Skeletal muscle satellite cell (primary cell): ENCODE data around the gene CHRNB4.

Experiments used
- H3K27me3 ChIP-seq: 2 replicates; pipeline ENCODE4 v1.7.0; 2013; ENCODE audit warnings: low read length; ENCODE audit not compliant: control insufficient read depth, insufficient read depth
- H3K36me3 ChIP-seq: 2 replicates; pipeline ENCODE4 v1.7.0; 2013; ENCODE audit warnings: mild to moderate bottlenecking, control low read depth, low read length; ENCODE audit not compliant: insufficient read depth
- H3K4me1 ChIP-seq: 2 replicates; pipeline ENCODE4 v1.7.0; 2013; ENCODE audit warnings: low read length; ENCODE audit not compliant: control insufficient read depth, insufficient read depth
- H3K4me2 ChIP-seq: 2 replicates; pipeline ENCODE4 v1.7.0; 2013; ENCODE audit warnings: mild to moderate bottlenecking, low read length
- H3K4me3 ChIP-seq: 2 replicates; pipeline ENCODE4 v1.7.0; 2013; ENCODE audit warnings: low read length
- H3K9ac ChIP-seq: 2 replicates; pipeline ENCODE4 v1.7.0; 2013; ENCODE audit warnings: mild to moderate bottlenecking, low read depth, low read length, moderate library complexity
- H3K9me3 ChIP-seq: replicated peaks from 2 replicates; pipeline ENCODE4 v1.7.0; 2013; ENCODE audit warnings: mild to moderate bottlenecking, control low read depth, low read length

Gene CHRNB4

GRCh38 chr15:78628227-78628626, 12.8 kb downstream of the CHRNB4 start:
- H3K9me3 ChIP-seq, result peaks cover under 1% of the 10 kb centered on the region
- H3K36me3 ChIP-seq, result no peaks in the 10 kb centered on the region
- no peak overlapping the region for H3K4me3 ChIP-seq
- no peaks in the 10 kb centered on the region for H3K4me1 ChIP-seq
- H3K27me3 ChIP-seq, result peaks cover 72% of the 10 kb centered on the region
- H3K4me2 ChIP-seq, result no peak overlapping the region
- no peak overlapping the region for H3K9ac ChIP-seq

DNA sequence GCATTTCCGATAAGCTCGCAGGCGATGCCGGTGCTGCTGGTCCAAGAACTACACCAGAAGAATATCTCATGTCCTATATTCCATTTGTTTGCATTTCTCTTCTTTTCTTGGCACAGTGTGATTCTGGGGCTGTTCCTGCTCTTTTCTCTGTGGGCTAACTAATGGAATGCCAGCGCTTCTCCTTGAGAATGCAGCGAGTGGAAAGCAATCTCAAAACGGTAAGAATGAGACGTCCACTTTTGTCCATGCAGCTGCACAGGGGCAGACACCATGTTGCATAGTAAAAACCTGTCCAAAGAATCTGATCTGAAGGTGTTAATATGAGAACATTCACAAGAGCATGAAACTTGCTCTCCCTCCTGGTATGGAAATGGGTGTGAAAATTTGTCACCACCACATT, 13.7 kb downstream of the CHRNB4 start:
- H3K4me2 ChIP-seq, result no peak overlapping the region
- no peak overlapping the region for H3K9ac ChIP-seq
- H3K36me3 ChIP-seq, result no peaks in the 10 kb centered on the region
- no peaks in the 10 kb centered on the region for H3K4me1 ChIP-seq
- H3K27me3 ChIP-seq, result peaks cover 80% of the 10 kb centered on the region
- no peaks in the 10 kb centered on the region for H3K9me3 ChIP-seq
- no peak overlapping the region for H3K4me3 ChIP-seq

GRCh38 chr15:78626381-78626995, 14.5 kb downstream of the CHRNB4 start:
- Histone ChIP-seq H3K4me3 (no peak overlapping the region), H3K9ac (no peak overlapping the region), H3K4me1 (no peaks in the 10 kb centered on the region), H3K27me3 (peaks cover 85% of the 10 kb centered on the region), H3K9me3 (no peaks in the 10 kb centered on the region), H3K36me3 (no peaks in the 10 kb centered on the region), H3K4me2 (no peak overlapping the region)

DNA sequence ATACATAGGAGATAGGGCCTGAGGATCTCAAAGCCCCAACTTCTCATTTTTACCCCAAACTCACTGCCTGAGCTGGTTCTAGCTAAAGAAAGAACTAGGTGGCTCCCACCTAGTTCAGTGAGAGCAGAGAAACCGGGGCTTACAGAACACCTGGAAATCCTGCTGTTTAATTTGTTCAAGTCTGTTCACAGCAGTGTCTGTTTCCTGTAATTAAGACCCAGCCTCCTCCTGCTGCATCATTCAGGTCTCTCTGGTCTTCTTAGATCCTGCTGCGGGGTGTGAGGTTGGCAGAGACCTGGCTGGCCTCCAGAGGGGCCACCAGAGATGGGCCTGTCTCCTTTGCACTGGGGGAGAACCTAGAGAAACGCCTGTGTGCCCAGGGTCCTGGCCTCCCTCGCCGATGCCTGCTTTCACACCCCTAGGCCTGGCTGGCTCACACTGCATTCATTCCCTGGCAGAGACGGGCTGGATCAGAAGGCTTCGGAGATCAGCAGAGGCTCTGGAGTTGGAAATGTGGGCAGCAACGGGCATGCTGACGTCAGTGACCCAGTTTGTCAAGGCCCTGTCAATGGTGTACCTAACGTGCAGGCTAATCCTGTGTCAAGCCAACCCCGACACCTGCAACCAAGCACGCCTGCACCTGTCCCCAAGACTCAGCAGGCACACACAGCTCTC, 15.3 kb downstream of the CHRNB4 start:
- no peaks in the 10 kb centered on the region for H3K36me3 ChIP-seq
- H3K4me2 ChIP-seq, result no peak overlapping the region

GRCh38 chr15:78624651-78625590, 16.1 kb downstream of the CHRNB4 start:
- Histone ChIP-seq H3K4me1 (no peaks in the 10 kb centered on the region), H3K9me3 (no peaks in the 10 kb centered on the region), H3K4me2 (no peak overlapping the region), H3K4me3 (no peak overlapping the region), H3K27me3 (peaks cover 92% of the 10 kb centered on the region), H3K9ac (no peak overlapping the region), H3K36me3 (no peaks in the 10 kb centered on the region)

More for the DNA sequence above, 15.3 kb downstream of the CHRNB4 start:
- Histone ChIP-seq H3K27me3 (peaks cover 86% of the 10 kb centered on the region), H3K4me1 (no peaks in the 10 kb centered on the region), H3K9me3 (no peaks in the 10 kb centered on the region), H3K4me3 (no peak overlapping the region), H3K9ac (no peak overlapping the region)

GRCh38 chr15:78623786-78624497, 17.1 kb downstream of the CHRNB4 start:
- Histone ChIP-seq H3K4me2 (no peak overlapping the region), H3K4me1 (no peaks in the 10 kb centered on the region), H3K4me3 (no peak overlapping the region), H3K27me3 (peaks cover 94% of the 10 kb centered on the region), H3K36me3 (no peaks in the 10 kb centered on the region), H3K9ac (no peak overlapping the region), H3K9me3 (no peaks in the 10 kb centered on the region)

DNA sequence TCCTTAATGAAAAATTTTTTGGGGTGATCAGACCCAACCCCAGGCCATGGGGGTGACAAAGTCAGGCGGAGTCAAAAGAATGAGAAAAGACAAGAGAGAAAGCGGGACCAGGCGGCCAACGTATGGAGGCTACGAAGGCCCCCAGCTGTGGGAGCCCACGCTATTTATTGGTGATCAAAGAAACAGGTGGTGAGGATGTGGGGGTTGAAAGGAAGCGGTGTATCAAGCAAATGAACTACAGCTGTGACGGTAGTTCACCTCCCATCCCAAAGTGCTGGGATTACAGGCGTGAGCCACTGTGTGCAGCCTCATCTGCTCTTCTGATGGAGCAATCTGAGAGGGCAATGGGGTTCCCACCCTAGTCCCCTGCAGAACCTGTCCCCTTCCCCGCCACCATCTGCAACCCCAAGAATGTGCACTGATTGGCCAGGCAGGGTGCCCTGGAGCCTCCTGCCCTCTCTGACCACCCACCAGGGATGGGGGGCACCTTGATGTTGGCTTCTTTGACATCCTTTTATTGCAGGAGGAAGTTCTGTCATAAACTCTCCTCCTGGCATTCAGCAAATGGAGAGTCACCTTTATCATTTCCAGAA, 19.1 kb downstream of the CHRNB4 start:
- no peak overlapping the region for H3K4me3 ChIP-seq

DNA sequence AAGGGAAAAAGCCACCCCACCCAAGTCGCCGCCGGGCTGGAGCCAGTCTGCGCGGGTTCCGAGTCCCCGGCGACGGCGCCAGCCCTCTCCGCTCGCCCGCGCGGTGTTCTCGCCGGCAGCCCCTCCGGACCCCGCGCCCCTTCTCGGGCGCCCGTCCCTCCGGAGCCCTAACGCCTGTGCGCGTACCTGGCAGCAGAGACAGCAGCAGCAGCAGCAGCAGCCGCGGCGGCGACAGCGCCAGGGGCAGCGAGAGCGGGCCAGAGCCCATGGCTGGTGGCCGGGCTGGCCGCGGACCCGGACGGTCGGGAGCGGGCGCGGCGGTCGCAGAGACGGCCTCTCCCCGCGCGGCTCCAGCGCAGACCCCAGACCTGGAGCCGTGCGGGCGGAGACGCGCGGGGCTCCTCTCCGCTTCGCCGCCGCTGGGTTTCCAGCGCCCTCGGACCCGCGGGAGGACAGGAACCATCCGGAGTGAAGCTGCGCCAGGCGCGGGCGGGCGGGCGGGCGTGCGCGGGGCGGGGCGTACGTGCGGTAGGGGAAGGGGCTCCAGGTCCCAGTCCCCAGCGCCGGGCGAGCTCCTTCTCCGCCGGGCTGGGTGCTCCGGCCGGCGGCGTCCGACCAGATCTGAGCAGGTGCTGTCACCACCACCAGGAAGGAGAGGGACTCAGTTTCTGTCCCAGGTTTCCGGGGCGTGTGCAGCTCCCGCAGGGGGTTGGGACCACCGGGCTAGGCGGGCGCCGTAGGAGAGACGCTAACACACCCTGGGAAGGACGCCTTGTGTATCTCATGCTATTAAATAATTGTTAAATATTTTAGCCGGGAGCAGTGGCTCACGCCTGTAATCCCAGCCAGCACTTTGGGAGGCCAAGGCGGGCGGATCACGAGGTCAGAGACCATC, 20.2 kb downstream of the CHRNB4 start, which contains the start of gene CHRNA3:
Gene CHRNA3, minus strand, starts transcription at position 470 of the 895 bp plus-strand sequence. Its CDS starts 202 bp downstream, at position 268.
- Histone ChIP-seq H3K4me3 (peak within 1 kb of the TSS; percentile 49), H3K4me2 (peak within 1 kb of the TSS; percentile 53), H3K9me3 (no peaks in the 10 kb centered on the region), H3K9ac (no peak within 1 kb of the TSS), H3K36me3 (no peaks in the 10 kb centered on the region), H3K4me1 (no peaks in the 10 kb centered on the region), H3K27me3 (peaks cover 67% of the 10 kb centered on the region)

More for the DNA sequence above, 19.1 kb downstream of the CHRNB4 start:
- Histone ChIP-seq H3K9ac (no peak overlapping the region), H3K4me2 (no peak overlapping the region), H3K27me3 (peaks cover 79% of the 10 kb centered on the region), H3K36me3 (no peaks in the 10 kb centered on the region), H3K4me1 (no peaks in the 10 kb centered on the region), H3K9me3 (no peaks in the 10 kb centered on the region)

DNA sequence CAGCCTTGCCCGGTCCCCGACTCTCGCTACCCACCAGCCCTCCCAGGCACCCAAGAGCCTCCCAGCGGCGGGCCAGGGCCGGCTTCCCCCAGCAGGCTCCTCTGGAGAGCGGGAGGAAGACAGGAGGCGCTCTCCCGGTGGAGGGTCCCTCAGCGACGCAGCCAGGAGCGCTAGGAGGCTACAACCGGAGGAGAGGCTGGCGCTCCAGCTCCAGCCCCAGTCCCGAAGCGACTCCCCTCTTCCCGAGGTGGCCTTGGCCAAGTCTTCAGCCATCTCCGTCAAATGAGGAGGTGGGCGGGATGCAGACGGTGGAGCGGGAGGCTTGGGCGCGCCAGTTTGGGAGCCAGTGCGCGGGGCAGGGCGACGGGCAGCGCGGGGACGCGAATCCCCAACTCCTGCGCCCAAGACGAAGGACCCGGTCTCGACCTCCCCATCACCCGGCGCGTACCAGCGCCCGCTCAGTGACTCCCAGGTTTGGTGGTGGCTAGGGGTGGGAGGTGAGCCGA, 20.9 kb downstream of the CHRNB4 start:
- Histone ChIP-seq H3K4me1 (no peaks in the 10 kb centered on the region), H3K4me2 (peak overlapping the region; percentile 53), H3K4me3 (no peak overlapping the region), H3K9ac (no peak overlapping the region), H3K36me3 (no peaks in the 10 kb centered on the region), H3K27me3 (peaks cover 60% of the 10 kb centered on the region), H3K9me3 (no peaks in the 10 kb centered on the region)
